Prostate gland (tissue), 2 donors: ENCODE measurements around the gene SORBS1. TPM values are rescaled to one million over a fixed set of nuclear protein-coding genes. Genes with fewer than 3 reads are reported as not detected.

Experiments
- DNase-seq: peaks from one replicate; pipeline ENCODE4 v3.0.0-alpha.2; 2019; ENCODE audit warnings: low spot score
- H3K27ac ChIP-seq, 2 donors: fragments of 200-600 bp; sonication (generic); 2 replicates each; pipeline ENCODE4 v1.5.1; 2017 to 2019
- H3K27me3 ChIP-seq: fragments of 200-600 bp; sonication (generic); replicated peaks from 2 replicates; pipeline ENCODE4 v1.5.1; 2019; ENCODE audit not compliant: insufficient read depth
- H3K36me3 ChIP-seq, 2 donors: fragments of 200-600 bp; sonication (generic); 1 replicate in 1 of 2; 2 replicates in 1 of 2; pipeline versions ENCODE4 v1.5.1 to v1.8.1; 2017 to 2019
- H3K4me1 ChIP-seq: fragments of 200-600 bp; sonication (generic); replicated peaks from 2 replicates; pipeline ENCODE4 v1.5.1; 2019
- H3K4me3 ChIP-seq, 2 donors: fragments of 200-600 bp; sonication (generic); 2 replicates each; pipeline ENCODE4 v1.5.1; 2017 to 2019
- H3K9me3 ChIP-seq: fragments of 200-600 bp; sonication (generic); 2 replicates; pipeline ENCODE4 v1.5.1; 2017
- CTCF ChIP-seq, 4 experiments: fragments of 200-600 bp in 2 of 4; fragments of 450-650 bp in 2 of 4; sonication (generic) in 2 of 4; IDR thresholded peaks; 1 replicate in 3 of 4; 2 replicates in 1 of 4; pipeline ENCODE4 v1.5.1; 2016 to 2019; ENCODE audit warnings: antibody characterized with exemption in 4 of 4, mild to moderate bottlenecking in 2 of 4, moderate library complexity in 2 of 4
- POLR2A ChIP-seq: fragments of 450-650 bp; IDR thresholded peaks from one replicate; pipeline ENCODE4 v1.6.1; 2016; ENCODE audit warnings: antibody characterized with exemption, mild to moderate bottlenecking
- POLR2AphosphoS5 ChIP-seq: sonication (generic); formaldehyde crosslinking; IDR thresholded peaks from one replicate; pipeline ENCODE4 v1.6.1; 2017; ENCODE audit warnings: antibody characterized with exemption
- WGBS: methylation state at CpG from one replicate; pipeline ENCODE4 v1.1.5; 2018; 5-methylcytosine and 5-hydroxymethylcytosine counted together
- intact Hi-C: fragments of 100-400 bp; cut with DNase I; formaldehyde crosslinking; loops from one replicate; pipeline ENCODE4 v1.14.2; 2022
- total RNA-seq, 2 donors: library from RNA; depleted of rRNA; stranded (reverse); fragments of >200 nt; gene quantifications; one replicate each; pipeline ENCODE4 v1.1.0, GENCODE V29; 2016

SORBS1 gene
- total RNA-seq, 2 donors from 2014 or later: 84.6 to 189 TPM

DNA sequence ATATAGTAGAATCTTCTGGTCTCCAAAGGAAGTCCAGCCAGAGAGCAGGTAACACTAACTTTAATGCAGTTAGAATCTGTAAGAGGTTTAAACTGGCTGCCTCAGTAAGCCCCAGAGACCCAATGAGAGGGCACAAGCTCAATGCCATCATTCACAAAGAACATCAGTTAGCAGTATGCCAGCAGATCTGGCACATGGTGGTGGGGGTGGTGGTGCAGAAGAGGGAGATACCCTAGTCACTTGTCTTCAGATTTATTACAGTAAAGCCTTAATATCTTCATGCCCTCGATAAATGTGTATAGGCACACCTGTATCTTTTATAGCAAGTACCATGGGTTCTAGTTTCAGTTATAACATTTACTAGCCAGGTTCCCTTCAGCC is 86.2 kb downstream of the SORBS1 start:
- 52% methylated on average over 1 of the region's 1 CpG for WGBS
- intact Hi-C loops: loop anchor here (5.0 kb wide), 1 partner anchor 62 kb away; no protein-coding TSS in a partner anchor
- H3K27me3 ChIP-seq: no peaks in the 10 kb centered on the region
- H3K27ac ChIP-seq: peak overlapping the region; percentile 64 to 79
- no peaks in the 10 kb centered on the region for H3K36me3 ChIP-seq
- H3K9me3 ChIP-seq: no peaks in the 10 kb centered on the region
- peaks cover 9% of the 10 kb centered on the region for H3K4me1 ChIP-seq
- DNase-seq: no peak
- TF ChIP-seq POLR2AphosphoS5: no peak
- no peak for TF ChIP-seq CTCF (IDR thresholded peaks at IDR 0.05)
- TF ChIP-seq POLR2A: no peak
- no peak overlapping the region for H3K4me3 ChIP-seq

GRCh38 chr10:95474228-95475002 is 86.8 kb downstream of the SORBS1 start:
- H3K9me3 ChIP-seq: no peaks in the 10 kb centered on the region
- 12% methylated on average over 7 of the region's 7 CpGs for WGBS
- no peaks in the 10 kb centered on the region for H3K36me3 ChIP-seq
- H3K4me3 ChIP-seq: no peak overlapping the region
- peaks cover 9% of the 10 kb centered on the region for H3K4me1 ChIP-seq
- TF ChIP-seq POLR2AphosphoS5: peak; percentile 95
- no peak for TF ChIP-seq CTCF (IDR thresholded peaks at IDR 0.05)
- no peak for TF ChIP-seq POLR2A
- DNase-seq: peak; percentile 31
- H3K27me3 ChIP-seq: no peaks in the 10 kb centered on the region
- intact Hi-C loops: loop anchor here (5.0 kb wide), 1 partner anchor 63 kb away; no protein-coding TSS in a partner anchor
- H3K27ac ChIP-seq: peak overlapping the region; percentile 64 to 79

DNA sequence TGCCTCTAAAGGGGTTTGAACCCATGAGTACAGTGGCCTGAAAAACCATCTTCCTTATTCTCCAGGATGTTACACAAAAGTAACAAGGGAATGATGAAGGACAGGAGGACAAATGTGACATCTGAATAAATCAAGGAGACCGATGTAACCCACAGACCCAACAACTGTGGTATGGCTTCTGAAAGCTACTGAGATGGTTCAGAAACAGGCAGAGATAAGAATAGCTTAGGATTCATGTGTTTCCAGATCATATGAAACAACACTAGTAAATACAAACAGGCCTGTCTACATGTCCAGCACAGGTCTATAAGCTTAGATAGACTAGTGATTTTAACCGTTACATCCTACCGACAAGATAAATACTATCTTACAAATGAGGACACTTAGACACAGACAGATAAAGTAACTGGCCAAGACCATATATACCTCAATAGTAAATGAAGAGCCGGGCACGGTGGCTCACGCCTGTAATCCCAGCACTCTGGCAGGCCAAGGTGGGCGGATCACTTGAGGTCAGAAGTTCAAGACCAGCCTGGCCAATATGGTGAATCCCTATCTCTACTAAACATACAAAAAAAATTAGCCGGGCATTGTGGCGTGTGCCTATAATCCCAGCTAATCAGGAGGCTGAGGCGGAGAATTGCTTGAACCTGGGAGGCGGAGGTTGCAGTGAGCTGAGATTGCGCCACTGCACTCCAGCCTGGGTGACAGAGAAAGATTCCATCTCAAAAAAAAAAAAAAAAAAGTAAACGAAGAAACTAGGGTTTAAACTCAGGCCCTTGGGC is 88.7 kb downstream of the SORBS1 start:
- DNase-seq: no peak
- Histone ChIP-seq H3K27me3 (no peaks in the 10 kb centered on the region), H3K9me3 (no peaks in the 10 kb centered on the region), H3K4me1 (peaks cover 9% of the 10 kb centered on the region), H3K4me3 (no peak overlapping the region), H3K36me3 (no peaks in the 10 kb centered on the region), H3K27ac (peak overlapping the region; percentile 64 to 79)
- 89% methylated on average over 13 of the region's 13 CpGs for WGBS
- TF ChIP-seq POLR2AphosphoS5 (no peak), CTCF (IDR thresholded peaks at IDR 0.05) (no peak), POLR2A (no peak)
- intact Hi-C loops: no loop called here

- Histone ChIP-seq H3K27me3 (no peaks in the 10 kb centered on the region), H3K4me3 (no peak overlapping the region), H3K9me3 (no peaks in the 10 kb centered on the region), H3K4me1 (peaks cover 4% of the 10 kb centered on the region), H3K27ac (peak overlapping the region; percentile 45 to 46), H3K36me3 (no peaks in the 10 kb centered on the region)
- WGBS: 80% methylated on average over 5 of the region's 5 CpGs
- intact Hi-C loops: no loop called here
- TF ChIP-seq POLR2AphosphoS5 (no peak), CTCF (IDR thresholded peaks at IDR 0.05) (no peak), POLR2A (no peak)
- no peak for DNase-seq
Observed at GRCh38 chr10:95469676-95470075, 91.5 kb downstream of the SORBS1 start.
